GM10266 (cell line): Measurements from ENCODE around the gene MYD88.

Source experiments
- DNase-seq: peaks from one replicate; pipeline ENCODE4 v3.0.0; 2012; ENCODE audit errors: extremely low spot score
- TF ChIP-seq, protein P1 (sequence below): IDR thresholded peaks from 2 replicates; pipeline ENCODE4 v1.5.1; 2012; ENCODE audit warnings: mild to moderate bottlenecking, low read depth; ENCODE audit not compliant: control insufficient read depth, insufficient read depth; ENCODE audit errors: missing control alignments

The MYD88 gene

DNA sequence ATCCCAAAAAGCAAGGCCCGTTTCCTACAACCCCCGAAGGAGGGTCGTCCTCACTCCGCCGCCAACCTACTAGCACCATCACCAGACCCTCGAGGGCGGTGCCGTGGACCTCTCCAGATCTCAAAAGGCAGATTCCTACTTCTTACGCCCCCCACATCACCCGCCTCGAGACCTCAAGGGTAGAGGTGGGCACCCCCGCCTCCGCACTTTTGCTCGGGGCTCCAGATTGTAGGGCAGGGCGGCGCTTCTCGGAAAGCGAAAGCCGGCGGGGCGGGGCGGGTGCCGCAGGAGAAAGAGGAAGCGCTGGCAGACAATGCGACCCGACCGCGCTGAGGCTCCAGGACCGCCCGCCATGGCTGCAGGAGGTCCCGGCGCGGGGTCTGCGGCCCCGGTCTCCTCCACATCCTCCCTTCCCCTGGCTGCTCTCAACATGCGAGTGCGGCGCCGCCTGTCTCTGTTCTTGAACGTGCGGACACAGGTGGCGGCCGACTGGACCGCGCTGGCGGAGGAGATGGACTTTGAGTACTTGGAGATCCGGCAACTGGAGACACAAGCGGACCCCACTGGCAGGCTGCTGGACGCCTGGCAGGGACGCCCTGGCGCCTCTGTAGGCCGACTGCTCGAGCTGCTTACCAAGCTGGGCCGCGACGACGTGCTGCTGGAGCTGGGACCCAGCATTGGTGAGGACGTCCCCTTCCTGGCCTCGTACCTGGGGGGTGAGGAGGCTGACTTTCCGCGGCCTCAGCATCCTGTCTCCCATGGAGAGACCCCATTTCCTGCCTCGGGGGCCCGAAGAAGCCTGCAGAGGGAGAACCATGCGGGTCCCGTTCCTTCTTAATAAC, at the start of gene MYD88:
TSS of gene MYD88 (plus strand) at position 313 of the 842 bp plus-strand sequence. CDS start at position 353, 40 bp downstream.
- peak; percentile 78 for DNase-seq
- TF ChIP-seq, protein P1, sequence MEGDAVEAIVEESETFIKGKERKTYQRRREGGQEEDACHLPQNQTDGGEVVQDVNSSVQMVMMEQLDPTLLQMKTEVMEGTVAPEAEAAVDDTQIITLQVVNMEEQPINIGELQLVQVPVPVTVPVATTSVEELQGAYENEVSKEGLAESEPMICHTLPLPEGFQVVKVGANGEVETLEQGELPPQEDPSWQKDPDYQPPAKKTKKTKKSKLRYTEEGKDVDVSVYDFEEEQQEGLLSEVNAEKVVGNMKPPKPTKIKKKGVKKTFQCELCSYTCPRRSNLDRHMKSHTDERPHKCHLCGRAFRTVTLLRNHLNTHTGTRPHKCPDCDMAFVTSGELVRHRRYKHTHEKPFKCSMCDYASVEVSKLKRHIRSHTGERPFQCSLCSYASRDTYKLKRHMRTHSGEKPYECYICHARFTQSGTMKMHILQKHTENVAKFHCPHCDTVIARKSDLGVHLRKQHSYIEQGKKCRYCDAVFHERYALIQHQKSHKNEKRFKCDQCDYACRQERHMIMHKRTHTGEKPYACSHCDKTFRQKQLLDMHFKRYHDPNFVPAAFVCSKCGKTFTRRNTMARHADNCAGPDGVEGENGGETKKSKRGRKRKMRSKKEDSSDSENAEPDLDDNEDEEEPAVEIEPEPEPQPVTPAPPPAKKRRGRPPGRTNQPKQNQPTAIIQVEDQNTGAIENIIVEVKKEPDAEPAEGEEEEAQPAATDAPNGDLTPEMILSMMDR = no peak

DNA sequence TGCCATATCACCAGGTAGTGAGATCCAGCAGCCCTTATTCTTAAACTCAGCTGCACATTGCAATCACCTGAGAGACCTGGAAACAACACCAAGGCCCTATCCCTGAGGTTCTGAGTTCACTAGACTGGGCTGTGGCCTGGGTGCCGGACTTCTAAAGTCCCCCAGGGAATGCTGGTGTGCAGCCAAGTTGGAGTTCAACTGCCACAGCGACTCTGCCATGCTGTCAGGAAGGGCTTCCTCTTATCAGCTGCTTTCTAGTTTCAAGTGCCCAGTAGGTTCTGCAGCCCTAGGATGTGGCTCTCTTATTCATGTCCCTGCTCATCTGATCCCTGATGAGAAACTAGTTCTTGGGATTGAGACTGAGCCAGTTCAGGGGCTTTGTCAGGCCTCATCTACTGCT, 49.3 kb upstream of the MYD88 start:
- TF ChIP-seq, protein P1 = no peak
- DNase-seq = no peak

DNA sequence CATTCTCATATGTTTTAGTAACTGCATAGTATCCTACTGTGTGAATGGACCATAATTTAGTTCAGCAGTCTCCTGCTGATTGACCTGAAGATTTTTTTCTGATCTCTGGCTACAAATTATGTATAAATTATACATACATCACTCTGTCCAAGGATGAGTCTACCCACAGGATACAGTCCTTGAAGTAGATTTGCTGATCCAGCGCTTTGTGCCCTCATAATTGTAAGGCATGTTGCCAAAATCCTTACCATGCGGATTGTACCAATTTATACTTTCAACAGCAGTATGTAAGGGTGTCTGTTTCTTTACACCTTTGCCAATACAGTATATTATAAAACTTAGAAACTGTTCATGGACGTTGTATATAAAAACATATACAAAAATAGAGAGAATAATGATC, 48.0 kb upstream of the MYD88 start:
- TF ChIP-seq, protein P1 = no peak
- DNase-seq = no peak

DNA sequence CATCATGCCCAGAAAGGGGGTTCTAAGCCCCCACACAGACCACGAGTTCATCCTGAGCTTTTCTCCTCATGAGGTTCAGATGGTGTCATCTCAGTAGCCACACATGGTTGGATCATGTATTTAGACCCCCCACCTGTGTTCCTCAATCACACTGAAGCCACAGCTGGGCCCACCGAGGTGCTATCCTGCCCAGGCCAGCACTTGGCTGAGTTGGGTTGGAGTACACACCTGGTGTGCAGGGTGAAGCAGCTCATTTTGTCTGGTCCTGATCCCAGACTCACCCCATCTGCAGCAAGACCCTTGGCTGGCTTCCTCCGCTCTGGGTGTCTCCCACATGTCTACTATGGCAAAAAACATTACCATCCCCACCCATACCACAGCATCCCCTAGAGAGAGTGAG, 43.5 kb upstream of the MYD88 start:
- TF ChIP-seq, protein P1 = no peak

DNA sequence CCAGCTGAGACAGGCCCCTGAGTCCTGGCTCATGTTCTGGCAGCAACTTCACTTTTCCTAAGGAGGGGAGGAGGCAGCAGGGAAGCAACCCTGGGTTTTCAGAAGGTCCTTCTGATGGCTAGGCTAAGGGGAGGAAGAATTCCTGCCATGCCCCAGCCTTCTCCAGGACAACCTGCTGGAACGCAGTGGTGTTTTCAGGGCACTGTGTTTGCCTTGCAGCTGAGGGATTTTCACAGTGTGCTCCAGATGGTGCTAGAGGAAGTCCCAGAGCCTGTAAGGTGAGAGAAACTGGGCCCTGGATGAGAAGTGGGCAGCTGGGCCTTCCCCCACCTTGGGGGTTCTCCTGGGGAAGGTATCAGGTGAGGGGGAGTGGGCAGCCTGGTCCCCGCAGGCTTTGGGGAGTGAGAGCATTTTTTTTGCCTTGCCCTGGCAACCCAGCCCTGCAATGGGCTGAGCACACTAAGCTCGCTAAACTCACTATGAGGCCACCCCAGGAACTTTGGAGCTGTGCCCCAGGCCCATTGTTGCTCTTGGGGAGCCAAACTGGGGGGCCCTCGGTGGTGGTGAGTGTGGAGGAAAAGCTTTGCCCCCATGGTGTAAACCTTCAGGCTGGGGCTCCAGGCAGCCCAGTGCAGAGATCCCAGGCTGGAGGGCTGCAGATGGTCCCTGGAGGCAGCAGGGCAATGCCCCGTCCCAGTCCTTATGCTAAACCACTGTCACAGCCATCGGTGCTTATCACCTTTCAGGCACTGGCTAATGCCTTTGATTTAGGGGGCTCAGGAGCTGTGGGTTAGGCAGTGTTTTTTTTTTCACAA, 42.6 kb upstream of the MYD88 start:
- TF ChIP-seq, protein P1 = no peak
- DNase-seq = no peak

More for the DNA sequence above, 43.5 kb upstream of the MYD88 start:
- no peak for DNase-seq

DNA sequence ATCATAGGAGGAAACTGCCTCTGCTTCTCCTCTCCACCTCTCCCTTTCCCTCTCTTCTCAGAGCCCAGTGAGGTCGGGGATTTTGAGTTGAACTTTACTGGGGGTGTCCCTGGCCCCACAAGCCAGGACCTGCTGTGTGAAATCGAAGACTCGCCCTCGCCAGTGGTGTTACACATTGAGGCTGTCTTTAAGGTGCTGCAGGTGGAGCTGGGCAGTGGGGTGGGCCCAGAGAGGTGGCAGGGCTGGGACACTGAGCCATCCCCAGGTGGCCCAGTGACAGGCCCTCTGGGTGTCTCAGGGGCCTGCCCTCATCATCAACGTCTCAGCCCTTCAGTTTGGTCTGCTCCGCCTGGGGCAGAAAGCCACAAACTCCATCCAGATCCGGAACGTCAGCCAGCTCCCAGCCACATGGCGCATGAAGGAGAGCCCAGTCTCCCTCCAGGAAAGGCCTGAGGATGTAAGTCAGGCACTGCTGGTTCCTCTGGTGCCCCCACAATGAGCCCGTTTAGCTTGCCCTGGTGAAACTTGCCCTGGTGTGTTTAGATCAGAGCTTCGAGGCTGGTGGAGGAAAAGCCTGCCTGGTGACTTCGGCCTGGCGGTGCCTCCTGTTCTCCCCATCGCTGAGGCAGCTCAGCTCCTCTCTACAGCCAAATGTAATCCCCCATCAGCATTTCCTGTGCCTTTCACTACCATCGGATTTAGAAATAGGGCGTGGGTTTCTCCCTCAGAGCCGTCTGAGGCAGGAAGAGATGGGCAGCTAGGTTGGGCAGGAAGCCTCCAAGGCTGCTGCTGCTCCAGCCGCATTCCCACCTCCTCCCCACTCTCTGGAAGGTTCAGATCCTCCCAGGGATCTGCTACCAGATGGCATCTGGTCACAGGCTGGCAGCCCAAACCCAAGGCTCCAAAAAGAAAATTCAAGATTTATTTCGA, 40.8 kb upstream of the MYD88 start:
- TF ChIP-seq, protein P1 = no peak
- no peak for DNase-seq
